GM19025 (cell line): ENCODE measurements around the gene CHERP.
"Not testable (repeated sequence)": the region's sequence is repeated elsewhere in the genome, so short reads cannot be mapped to it uniquely, and the experiment has no call there.

Experiments
- ATAC-seq: cut with Tn5 transposase; IDR thresholded peaks from one replicate; pipeline ENCODE4 v1.9.1; 2021; ENCODE audit warnings: mild to moderate bottlenecking, low read depth, moderate library complexity; ENCODE audit not compliant: unreplicated experiment

Gene CHERP

GRCh38 chr19:16576690-16577530 is 34.7 kb upstream of the CHERP start:
- ATAC-seq: no peak

GRCh38 chr19:16575861-16576689 is 33.8 kb upstream of the CHERP start:
- no peak for ATAC-seq

- no peak for ATAC-seq
Measured at GRCh38 chr19:16575282-16575681, 33.0 kb upstream of the CHERP start.

GRCh38 chr19:16573925-16574324 is 31.7 kb upstream of the CHERP start:
- no peak for ATAC-seq

- no peak for ATAC-seq
Measured at GRCh38 chr19:16573296-16573695, 31.1 kb upstream of the CHERP start.

- peak; percentile 87 for ATAC-seq
Measured at GRCh38 chr19:16572332-16573211, 30.3 kb upstream of the CHERP start, which contains the start of gene SLC35E1. TSS of gene SLC35E1 (minus strand) at chr19:16572415. CDS start at chr19:16572364, 51 bp downstream.

- peak; percentile 29 for ATAC-seq
Measured at GRCh38 chr19:16571822-16572331, 29.6 kb upstream of the CHERP start.

- no peak for ATAC-seq
Measured at GRCh38 chr19:16571283-16571682, 29.0 kb upstream of the CHERP start.

GRCh38 chr19:16569609-16570320 is 27.5 kb upstream of the CHERP start:
- no peak for ATAC-seq

GRCh38 chr19:16566702-16567101 is 24.5 kb upstream of the CHERP start:
- ATAC-seq: no peak

GRCh38 chr19:16566161-16566560 is 23.9 kb upstream of the CHERP start:
- no peak for ATAC-seq

GRCh38 chr19:16564842-16565241 is 22.6 kb upstream of the CHERP start:
- ATAC-seq: no peak

GRCh38 chr19:16562608-16563025 is 20.4 kb upstream of the CHERP start:
- ATAC-seq: no peak

- ATAC-seq: no peak
Measured at GRCh38 chr19:16561382-16561781, 19.1 kb upstream of the CHERP start.

- ATAC-seq: no peak
Measured at GRCh38 chr19:16559780-16560276, 17.6 kb upstream of the CHERP start.

GRCh38 chr19:16554776-16555175 is 12.5 kb upstream of the CHERP start:
- ATAC-seq: no peak

GRCh38 chr19:16551902-16552301 is 9.7 kb upstream of the CHERP start:
- ATAC-seq: not testable (repeated sequence)

GRCh38 chr19:16548956-16549355 is 6.7 kb upstream of the CHERP start:
- no peak for ATAC-seq

- ATAC-seq: no peak
Measured at GRCh38 chr19:16544473-16545231, 2.4 kb upstream of the CHERP start.
